Measurements from ENCODE around the gene FGD6.
"Not testable (repeated sequence)": the region's sequence is repeated elsewhere in the genome, so short reads cannot be mapped to it uniquely, and the experiment has no call there.

The FGD6 gene

DNA sequence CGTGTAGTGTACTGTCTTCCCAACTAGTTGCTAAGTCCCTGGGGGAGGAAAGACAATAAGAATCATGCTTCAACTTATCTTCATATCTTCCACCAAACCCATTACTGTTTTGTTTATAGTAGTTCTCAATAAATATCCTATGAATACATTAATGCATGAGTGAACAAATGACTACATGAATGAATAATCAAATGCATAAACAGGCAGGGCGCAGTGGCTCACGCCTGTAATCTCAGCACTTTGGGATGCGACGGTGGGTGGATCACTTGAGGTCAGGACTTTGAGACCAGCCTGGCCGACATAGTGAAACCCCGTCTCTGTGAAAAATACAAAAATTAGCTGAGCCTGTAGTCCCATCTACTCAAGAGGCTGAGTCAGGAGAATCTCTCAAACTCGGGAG lies 111.7 kb downstream of the FGD6 start:
- Histone ChIP-seq H3K27ac (ENCODE audit: low read depth, low read length) (no peak overlapping the region), H3K36me3 (ENCODE audit: low read length) (no peaks in the 10 kb centered on the region), H3K79me2 (ENCODE audit: insufficient read depth, low read length) (no peaks in the 10 kb centered on the region), H3K4me2 (ENCODE audit: low read depth, low read length, poor library complexity, severe bottlenecking) (no peak overlapping the region), H2AFZ (ENCODE audit: low read depth, low read length, severe bottlenecking) (no peak overlapping the region), H3K9me2 (replicated peaks; ENCODE audit: insufficient read depth, low read length) (no peaks in the 10 kb centered on the region), H3K4me3 (ENCODE audit: insufficient read depth, low read length, poor library complexity, severe bottlenecking) (no peak overlapping the region), H4K20me1 (ENCODE audit: low read depth, low read length) (no peaks in the 10 kb centered on the region), H3K27me3 (ENCODE audit: low read length) (no peaks in the 10 kb centered on the region), H3F3A (ENCODE audit: insufficient read depth) (no peaks in the 10 kb centered on the region), H3K9me3 (ENCODE audit: insufficient read depth, low read length) (no peaks in the 10 kb centered on the region), H3K9ac (ENCODE audit: low read length) (no peak overlapping the region)
- no peak for TF ChIP-seq CTCF (IDR thresholded peaks at IDR 0.05; ENCODE audit: insufficient read depth, low read length, poor library complexity, severe bottlenecking)
- TF ChIP-seq EZH2phosphoT487 (conservative IDR thresholded peaks at IDR 0.05; ENCODE audit: low read length), result no peak

DNA sequence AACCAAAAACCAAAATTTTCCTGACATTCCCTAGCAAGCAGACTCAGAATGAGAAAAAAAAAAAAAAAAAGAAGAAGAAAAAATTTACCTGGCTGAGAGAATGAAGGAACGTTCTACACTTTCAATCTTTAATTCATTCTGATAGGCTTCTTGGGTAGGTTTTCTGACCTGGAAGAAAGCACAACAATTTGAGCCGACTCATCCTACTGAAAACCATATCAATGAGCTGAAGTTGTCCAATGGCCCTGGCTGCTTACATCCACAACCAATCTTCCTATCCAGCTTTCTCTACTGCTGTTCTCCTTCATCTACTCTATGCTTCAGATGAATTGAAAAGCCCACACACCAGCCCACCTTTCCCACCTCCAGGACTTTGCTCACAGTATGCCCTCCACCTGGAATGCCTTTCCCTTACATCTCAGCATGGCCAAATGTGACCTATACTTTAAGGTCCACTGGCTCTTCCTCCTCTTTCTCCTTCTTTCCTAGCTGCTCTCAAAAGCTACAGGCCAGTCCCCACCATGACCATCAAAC lies 112.3 kb downstream of the FGD6 start:
- H3F3A ChIP-seq (ENCODE audit: insufficient read depth), result no peaks in the 10 kb centered on the region
- no peak overlapping the region for H3K27ac ChIP-seq (ENCODE audit: low read depth, low read length)
- no peak overlapping the region for H3K4me2 ChIP-seq (ENCODE audit: low read depth, low read length, poor library complexity, severe bottlenecking)
- H3K4me3 ChIP-seq (ENCODE audit: insufficient read depth, low read length, poor library complexity, severe bottlenecking), result no peak overlapping the region
- H3K36me3 ChIP-seq (ENCODE audit: low read length), result no peaks in the 10 kb centered on the region
- H3K27me3 ChIP-seq (ENCODE audit: low read length), result no peaks in the 10 kb centered on the region
- no peaks in the 10 kb centered on the region for H4K20me1 ChIP-seq (ENCODE audit: low read depth, low read length)
- H3K79me2 ChIP-seq (ENCODE audit: insufficient read depth, low read length), result no peaks in the 10 kb centered on the region
- H2AFZ ChIP-seq (ENCODE audit: low read depth, low read length, severe bottlenecking), result no peak overlapping the region
- no peak for TF ChIP-seq EZH2phosphoT487 (conservative IDR thresholded peaks at IDR 0.05; ENCODE audit: low read length)
- no peaks in the 10 kb centered on the region for H3K9me3 ChIP-seq (ENCODE audit: insufficient read depth, low read length)
- no peak overlapping the region for H3K9ac ChIP-seq (ENCODE audit: low read length)
- no peaks in the 10 kb centered on the region for H3K9me2 ChIP-seq (replicated peaks; ENCODE audit: insufficient read depth, low read length)

DNA sequence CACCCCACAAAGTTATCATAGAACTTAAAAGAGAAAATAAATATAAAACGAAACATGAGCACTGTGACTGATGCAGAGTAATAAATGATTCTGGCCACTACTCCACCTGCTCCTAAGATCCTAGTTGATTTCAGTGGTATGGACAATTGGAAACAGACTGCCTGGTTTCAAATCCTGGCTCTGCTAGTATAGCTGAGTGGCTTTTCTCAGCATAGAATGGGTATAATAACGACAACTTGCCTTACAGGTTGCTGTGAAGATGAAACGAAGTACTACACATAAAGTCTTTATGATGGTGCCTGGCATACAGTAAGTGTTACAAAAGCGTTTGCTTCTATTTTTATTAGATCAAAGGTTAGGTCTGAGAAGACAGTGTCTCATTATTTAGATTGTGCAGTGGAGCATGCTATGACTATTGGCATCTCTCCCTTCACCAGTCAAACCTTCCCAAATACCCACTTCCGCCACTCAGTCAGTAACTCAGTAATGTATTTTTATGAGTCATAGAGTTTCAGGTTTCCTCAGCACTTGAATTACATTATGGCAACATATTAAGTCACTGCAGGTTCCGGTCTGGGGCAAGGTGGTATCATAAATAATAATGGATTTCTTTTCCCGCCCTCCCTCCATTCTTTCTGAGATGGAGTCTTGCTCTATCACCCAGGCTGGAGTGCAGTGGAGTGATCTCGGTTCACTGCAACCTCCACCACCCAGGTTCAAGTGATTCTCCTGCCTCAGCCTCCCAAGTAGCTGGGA lies 114.2 kb downstream of the FGD6 start:
- H3K36me3 ChIP-seq (ENCODE audit: low read length), result no peaks in the 10 kb centered on the region
- no peak overlapping the region for H3K27ac ChIP-seq (ENCODE audit: low read depth, low read length)

GRCh38 chr12:95101957-95102356 lies 115.3 kb downstream of the FGD6 start:
- not testable (repeated sequence) for H2AFZ ChIP-seq (ENCODE audit: low read depth, low read length, severe bottlenecking); H3K9ac ChIP-seq (ENCODE audit: low read length); H3K27me3 ChIP-seq (ENCODE audit: low read length); H3K4me2 ChIP-seq (ENCODE audit: low read depth, low read length, poor library complexity, severe bottlenecking); H3K4me3 ChIP-seq (ENCODE audit: insufficient read depth, low read length, poor library complexity, severe bottlenecking); H3K36me3 ChIP-seq (ENCODE audit: low read length); H4K20me1 ChIP-seq (ENCODE audit: low read depth, low read length); H3F3A ChIP-seq (ENCODE audit: insufficient read depth); H3K27ac ChIP-seq (ENCODE audit: low read depth, low read length); H3K9me3 ChIP-seq (ENCODE audit: insufficient read depth, low read length); H3K9me2 ChIP-seq (replicated peaks; ENCODE audit: insufficient read depth, low read length); H3K79me2 ChIP-seq (ENCODE audit: insufficient read depth, low read length)

More for the DNA sequence above, 114.2 kb downstream of the FGD6 start:
- H3K9me2 ChIP-seq (replicated peaks; ENCODE audit: insufficient read depth, low read length), result no peaks in the 10 kb centered on the region
- H3K79me2 ChIP-seq (ENCODE audit: insufficient read depth, low read length), result no peaks in the 10 kb centered on the region
- no peaks in the 10 kb centered on the region for H3F3A ChIP-seq (ENCODE audit: insufficient read depth)
- no peaks in the 10 kb centered on the region for H3K27me3 ChIP-seq (ENCODE audit: low read length)
- no peak overlapping the region for H3K4me2 ChIP-seq (ENCODE audit: low read depth, low read length, poor library complexity, severe bottlenecking)
- H4K20me1 ChIP-seq (ENCODE audit: low read depth, low read length), result no peaks in the 10 kb centered on the region
- H2AFZ ChIP-seq (ENCODE audit: low read depth, low read length, severe bottlenecking), result no peak overlapping the region
- no peaks in the 10 kb centered on the region for H3K9me3 ChIP-seq (ENCODE audit: insufficient read depth, low read length)
- H3K9ac ChIP-seq (ENCODE audit: low read length), result no peak overlapping the region
- no peak for TF ChIP-seq EZH2phosphoT487 (conservative IDR thresholded peaks at IDR 0.05; ENCODE audit: low read length)
- no peak overlapping the region for H3K4me3 ChIP-seq (ENCODE audit: insufficient read depth, low read length, poor library complexity, severe bottlenecking)

Data from SU-DHL-6 (cell line).